Activated CD8-positive, alpha-beta memory T cell treated with anti-CD3 and anti-CD28 coated beads for 36 hours (primary cell): ENCODE results near the gene ANKRD42. TPM values are rescaled to one million over a fixed set of nuclear protein-coding genes. Genes with fewer than 3 reads are reported as not detected.
"Not testable (repeated sequence)": the region's sequence is repeated elsewhere in the genome, so short reads cannot be mapped to it uniquely, and the experiment has no call there.

Source experiments
- CTCF ChIA-PET: fragments of 350-600 bp; sonication (Branson Sonifier 250); formaldehyde crosslinking; loops from one replicate; lab custom pipeline; 2021; ENCODE audit warnings: antibody characterized with exemption; lab: Charles Lee
- POLR2A ChIA-PET: fragments of 350-600 bp; sonication (Branson Sonifier 250); formaldehyde crosslinking; loops from one replicate; lab custom pipeline; 2021; ENCODE audit warnings: antibody characterized with exemption; lab: Charles Lee
- total RNA-seq, 2 experiments: library from RNA; stranded (reverse); gene quantifications; one replicate each; pipeline ENCODE4 v1.2.3, GENCODE V29; 2021

The ANKRD42 gene
- total RNA-seq, 2 experiments from 2014 or later: 8.9 to 9.0 TPM

DNA sequence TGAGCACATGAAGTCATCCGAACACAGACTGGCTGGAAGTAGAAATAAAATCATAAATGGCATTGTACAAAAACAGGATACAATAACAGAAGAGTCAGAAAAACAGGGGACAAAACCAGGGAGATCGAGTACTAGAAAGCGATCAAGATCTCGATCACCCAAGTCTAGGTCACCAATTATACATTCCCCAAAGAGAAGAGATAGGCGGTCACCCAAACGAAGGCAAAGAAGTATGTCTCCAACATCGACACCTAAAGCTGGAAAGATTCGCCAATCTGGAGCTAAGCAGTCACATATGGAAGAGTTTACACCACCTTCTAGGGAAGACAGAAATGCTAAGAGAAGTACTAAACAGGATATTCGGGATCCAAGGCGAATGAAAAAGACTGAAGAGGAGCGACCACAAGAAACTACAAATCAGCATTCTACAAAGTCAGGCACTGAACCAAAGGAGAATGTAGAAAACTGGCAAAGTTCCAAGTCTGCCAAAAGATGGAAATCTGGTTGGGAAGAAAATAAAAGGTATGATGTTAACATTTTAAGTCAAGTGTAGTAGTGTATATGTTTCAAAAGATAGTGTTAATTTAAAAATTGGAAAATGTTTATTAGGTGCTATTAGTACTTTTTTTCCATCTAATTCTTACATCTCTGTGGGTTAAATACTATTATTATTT is 27.2 kb upstream of the ANKRD42 start:
- CTCF ChIA-PET: no interaction called here
- POLR2A ChIA-PET: no interaction called here

DNA sequence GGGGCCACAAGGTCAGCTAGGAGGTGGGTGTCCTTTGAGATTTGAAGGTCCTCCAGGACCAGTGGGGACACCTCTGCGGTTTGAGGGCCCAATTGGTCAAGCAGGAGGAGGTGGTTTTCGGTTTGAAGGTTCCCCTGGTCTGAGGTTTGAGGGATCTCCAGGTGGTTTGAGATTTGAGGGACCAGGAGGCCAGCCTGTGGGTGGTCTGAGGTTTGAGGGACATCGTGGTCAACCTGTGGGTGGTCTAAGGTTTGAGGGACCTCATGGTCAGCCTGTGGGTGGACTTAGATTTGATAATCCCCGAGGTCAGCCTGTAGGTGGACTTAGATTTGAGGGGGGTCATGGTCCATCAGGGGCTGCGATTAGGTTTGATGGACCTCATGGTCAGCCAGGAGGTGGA is 24.8 kb upstream of the ANKRD42 start:
- POLR2A ChIA-PET: no interaction called here
- CTCF ChIA-PET: no interaction called here

DNA sequence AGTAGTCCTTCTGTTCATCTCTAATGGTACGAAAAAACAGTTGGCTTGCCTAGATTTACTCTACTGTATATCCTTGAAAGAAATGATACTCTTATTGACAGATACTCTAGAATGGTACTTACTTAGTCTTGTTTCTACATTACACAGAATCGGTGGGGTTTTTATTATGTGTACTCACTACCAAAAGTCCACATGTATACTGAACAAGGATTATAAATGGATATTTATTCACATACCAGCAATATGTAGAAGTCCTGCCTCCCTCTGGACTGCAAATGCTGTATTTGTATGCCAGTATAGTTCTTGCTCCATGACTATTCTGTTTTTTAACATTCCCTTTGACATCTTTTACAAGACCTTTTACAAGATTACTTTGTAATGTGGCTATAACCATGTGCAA is 22.6 kb upstream of the ANKRD42 start:
- POLR2A ChIA-PET: no interaction called here
- CTCF ChIA-PET: no interaction called here

DNA sequence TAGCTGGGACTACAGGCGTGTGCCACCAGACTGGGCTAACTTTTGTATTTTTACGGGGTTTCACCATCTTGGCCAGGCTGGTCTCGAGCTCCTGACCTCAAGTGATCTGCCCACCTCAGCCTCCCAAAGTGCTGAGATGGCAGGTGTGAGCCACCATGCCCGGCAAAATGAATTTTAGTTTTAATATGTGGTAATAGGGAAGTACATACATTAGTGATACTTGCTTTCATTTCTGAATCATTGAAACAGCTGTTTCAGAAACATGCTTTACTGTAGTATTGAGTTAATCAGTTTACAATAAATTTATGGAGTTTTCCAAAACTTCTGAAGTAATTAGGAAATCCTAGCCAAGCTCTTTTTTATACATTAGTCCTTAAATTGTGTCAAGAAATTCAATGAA is 21.0 kb upstream of the ANKRD42 start:
- ChIA-PET CTCF (interaction anchor here (1.0 kb wide), 2 partner anchors 17 to 245 kb away, joined by 3 to 4 read pairs; no protein-coding TSS in a partner anchor), POLR2A (interaction anchor here (0.7 kb wide), 1 partner anchor 16 kb away, joined by 3 read pairs; the partner anchor contains the start of gene PCF11)

DNA sequence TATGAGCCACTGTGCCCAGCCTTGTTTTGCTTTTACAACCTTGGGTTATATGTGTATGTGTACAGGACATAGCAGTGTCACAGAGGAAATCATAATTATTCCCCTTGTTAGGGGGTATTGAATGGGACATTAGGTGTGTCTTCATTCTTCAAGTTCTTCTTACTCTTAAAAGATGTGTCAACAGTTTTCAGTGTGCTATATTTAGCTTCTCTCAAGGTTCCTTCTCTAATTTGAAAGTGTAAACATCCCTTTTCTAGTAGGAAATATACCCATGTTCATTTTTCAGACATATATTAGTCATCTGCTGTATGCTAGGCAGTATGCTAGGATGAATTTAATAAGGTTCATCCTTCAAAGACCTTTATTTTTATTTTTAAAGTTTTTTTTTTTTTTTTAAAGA is 19.5 kb upstream of the ANKRD42 start:
- CTCF ChIA-PET: no interaction called here
- POLR2A ChIA-PET: interaction anchor here (0.6 to 1.0 kb wide), 4 partner anchors 12 to 272 kb away, joined by 3 to 4 read pairs (median 4); partner anchors contain the start of genes DDIAS and PCF11

DNA sequence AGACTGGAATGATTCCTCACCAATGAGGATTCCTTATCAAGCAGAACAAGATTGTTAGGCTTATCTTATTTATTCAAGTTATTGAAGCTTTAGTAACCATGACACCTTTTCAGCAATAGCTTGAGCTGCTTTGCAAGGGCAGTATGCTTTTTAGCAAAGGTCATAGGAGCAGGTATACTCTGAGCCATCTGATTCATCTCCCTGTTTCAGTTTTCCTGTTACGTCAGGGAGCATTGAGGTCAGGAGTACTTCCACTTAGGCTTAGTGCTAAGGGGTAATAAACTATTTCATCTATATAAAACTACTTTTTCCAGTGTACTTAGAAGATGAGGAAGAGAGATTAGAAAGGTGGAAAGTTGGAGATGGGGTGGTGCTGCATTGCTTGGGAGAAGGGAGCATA is 17.7 kb upstream of the ANKRD42 start:
- CTCF ChIA-PET: no interaction called here
- POLR2A ChIA-PET: no interaction called here

DNA sequence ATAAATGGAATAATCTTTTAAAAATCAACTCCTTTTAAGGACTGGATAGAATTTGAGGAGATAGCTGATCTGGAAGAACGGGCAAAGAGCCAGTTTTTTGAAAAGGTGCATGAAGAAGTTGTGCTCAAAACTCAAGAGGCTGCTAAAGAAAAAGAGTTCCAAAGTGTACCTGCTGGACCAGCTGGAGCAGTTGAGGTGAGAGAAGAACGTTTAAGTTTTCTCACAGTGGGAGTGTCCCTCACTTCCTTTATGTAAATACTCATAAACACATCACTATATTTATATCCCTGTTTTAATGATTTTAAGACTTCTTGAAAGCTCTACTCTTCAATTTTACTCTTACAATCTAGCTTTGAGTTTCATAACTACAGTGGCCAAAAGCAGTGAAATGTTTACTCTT is 11.7 kb upstream of the ANKRD42 start:
- ChIA-PET POLR2A (no interaction called here), CTCF (no interaction called here)

DNA sequence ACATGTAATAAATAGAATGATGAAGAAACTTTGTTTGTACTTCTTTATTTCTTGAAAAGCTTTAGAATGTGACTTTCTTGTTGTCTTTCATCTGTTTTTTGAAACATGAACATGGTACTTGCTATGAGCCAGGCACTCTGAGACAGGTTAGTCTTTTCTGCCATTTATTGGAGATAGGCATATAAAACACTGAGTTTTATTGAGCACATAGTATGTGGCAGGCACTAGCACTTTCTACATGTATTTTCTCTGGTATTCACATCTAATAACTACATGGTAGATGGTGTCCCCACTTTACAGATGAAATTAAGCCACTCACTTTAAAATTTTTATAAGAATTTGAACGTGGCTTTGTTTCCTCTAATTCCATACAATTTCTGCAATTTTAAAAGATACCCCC is 7.7 kb upstream of the ANKRD42 start:
- POLR2A ChIA-PET: interaction anchor here (0.6 to 0.9 kb wide), 2 partner anchors 12 to 16 kb away, joined by 4 read pairs; no protein-coding TSS in a partner anchor
- CTCF ChIA-PET: no interaction called here

DNA sequence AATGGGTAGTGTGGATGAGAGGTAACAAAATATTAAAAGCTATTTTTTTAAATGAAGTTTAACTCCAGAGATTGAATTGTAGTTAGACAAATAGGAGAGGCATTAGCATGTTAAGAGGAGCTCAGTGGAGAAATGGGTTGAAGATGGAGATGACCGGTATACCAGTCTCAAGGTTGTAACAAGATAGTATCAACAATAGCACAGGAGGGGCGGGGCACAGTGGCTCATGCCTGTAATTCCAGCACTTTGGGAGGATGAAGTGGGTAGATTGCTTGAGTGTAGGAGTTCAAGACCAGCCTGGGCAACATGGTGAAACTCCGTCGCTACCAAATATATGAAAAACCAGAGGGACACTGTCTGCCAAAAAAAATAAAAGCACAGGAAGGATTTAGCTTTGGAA is 6.0 kb upstream of the ANKRD42 start:
- CTCF ChIA-PET: interaction anchor here (1.3 kb wide), 1 partner anchor 95 kb away, joined by 3 read pairs; no protein-coding TSS in a partner anchor
- POLR2A ChIA-PET: no interaction called here

DNA sequence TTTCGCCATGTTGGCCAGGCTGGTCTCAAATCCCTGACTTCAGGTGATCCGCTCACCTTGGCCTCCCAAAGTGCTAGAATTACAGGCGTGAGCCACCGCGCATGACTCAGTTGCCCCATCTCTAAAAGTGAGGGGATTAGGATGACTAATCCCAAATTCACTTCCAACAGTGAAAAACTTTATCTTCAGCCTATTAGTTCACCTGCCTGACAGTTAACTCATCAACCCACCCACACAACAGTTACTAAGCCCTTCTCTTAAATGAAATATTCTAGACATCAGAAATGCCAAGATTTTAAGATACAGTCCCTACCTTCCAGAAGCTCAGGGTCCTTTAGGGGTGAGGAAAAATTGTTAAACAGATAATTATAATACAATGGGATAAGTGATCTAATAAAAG is 2.0 kb upstream of the ANKRD42 start:
- ChIA-PET CTCF (no interaction called here), POLR2A (no interaction called here)

DNA sequence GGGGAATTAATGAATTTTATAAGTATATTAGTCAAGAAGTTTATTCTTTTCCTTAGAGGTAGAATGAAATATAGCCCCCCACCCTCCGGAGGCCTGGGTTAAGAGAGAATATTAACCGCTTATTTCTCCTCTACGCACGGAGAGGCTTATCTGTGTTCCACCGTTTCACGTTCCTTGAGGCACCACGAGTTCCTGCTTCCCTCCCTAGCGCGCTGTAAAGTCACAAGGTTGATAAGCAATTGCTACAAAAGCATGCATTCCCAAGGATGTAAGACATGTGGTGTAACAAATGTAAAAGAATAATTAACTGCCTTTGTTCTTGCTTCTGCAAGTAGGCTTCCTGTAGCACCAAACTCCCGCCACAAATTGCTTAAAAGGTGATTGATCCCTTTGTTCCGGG is 1.5 kb upstream of the ANKRD42 start:
- ChIA-PET POLR2A (no interaction called here), CTCF (no interaction called here)

DNA sequence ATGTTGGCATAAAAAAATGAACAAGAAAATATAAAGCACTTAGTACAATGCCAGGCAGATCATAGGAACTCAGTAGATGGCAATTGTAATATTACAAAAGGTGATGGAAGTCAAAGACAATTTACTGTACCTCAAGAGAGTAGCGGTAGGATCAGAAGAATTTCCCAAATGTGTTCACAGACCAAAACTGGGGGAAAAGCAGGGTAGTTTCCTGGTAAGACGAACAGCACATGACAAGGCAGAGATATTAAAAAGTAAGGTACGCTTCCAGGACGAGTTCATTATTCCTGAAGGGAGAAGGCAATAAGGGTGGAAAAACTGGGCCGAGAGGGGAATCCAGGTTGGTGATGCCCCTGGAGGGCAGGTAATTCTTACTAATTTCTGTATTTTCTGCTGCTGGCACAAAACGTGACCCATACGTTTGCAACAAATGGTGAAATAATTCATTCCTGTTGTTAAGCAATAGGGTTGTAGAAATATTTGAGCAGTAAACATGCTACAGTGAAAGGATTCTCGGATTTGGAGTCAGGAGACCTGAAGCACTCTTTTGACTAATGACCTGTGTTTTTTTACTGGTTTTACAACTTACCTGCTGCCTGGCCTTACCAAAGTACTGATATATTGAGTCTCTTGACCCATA is 786 bp upstream of the ANKRD42 start:
- CTCF ChIA-PET: no interaction called here
- POLR2A ChIA-PET: interaction anchor here (1.4 to 2.6 kb wide), 3 partner anchors 36 to 291 kb away, joined by 3 to 11 read pairs (median 5); partner anchors contain the start of genes CCDC90B, DDIAS and PCF11

DNA sequence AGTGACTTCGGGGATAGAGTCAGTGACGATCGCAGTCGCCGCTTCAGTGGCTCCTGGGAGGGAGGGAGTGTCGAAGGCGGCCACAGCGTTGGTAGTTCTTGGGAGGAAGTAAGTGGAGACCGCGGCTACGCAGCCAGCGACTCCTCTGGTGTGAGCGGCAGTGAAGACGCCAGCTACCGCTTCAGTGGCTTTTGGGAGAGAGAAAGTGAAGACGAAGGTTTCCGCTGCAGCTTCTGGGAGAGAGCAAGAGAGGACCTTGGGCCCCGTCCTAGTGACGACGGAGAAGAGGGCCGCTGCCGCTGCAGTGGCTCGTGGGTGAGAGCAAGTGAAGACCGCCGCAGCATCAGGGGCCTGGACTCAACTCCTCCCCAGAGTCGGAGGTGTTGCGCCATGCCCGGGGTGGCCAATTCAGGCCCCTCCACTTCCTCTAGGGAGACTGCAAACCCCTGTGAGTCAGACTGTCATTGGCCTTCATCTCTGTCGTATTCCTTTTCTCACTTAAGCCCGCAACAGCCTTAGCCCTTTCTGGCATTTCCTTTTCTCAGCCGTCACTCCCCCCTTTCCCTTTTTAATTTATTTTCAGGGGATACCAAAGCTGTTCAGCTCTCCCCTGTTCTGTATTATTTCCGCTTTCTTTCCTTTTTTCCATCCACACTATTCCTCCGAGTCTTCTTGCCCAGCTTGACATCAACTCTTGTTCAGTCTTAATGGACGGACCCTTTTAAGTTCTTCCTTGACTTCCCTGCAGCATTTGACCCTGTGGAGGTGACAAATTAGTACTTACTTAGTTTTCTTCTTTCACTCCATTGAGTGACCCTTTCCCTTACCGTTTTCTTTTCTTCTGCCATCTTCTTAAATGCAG is 1.0 kb downstream of the ANKRD42 start:
- CTCF ChIA-PET: no interaction called here
- POLR2A ChIA-PET: interaction anchor here (1.4 to 2.6 kb wide), 3 partner anchors 38 to 293 kb away, joined by 3 to 11 read pairs (median 5); partner anchors contain the start of genes CCDC90B, DDIAS and PCF11

DNA sequence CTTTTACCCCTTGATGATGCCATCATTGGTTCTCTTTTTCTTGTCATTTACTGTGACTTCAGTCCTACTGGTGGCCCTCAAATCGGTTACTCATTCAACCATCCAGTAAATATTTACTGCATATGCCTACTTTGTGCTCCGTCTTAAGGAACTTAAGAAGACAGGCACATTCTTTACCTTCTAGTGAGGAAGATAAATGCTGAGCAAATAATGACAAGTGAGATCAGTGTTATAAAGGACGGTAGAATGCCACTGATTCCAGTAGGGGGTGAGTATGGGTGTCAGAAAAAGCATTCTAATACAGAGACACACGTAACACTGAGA is 1.6 kb downstream of the ANKRD42 start:
- CTCF ChIA-PET: no interaction called here
- POLR2A ChIA-PET: interaction anchor here (2.6 kb wide), 1 partner anchor 39 kb away, joined by 11 read pairs; the partner anchor contains the start of gene PCF11

DNA sequence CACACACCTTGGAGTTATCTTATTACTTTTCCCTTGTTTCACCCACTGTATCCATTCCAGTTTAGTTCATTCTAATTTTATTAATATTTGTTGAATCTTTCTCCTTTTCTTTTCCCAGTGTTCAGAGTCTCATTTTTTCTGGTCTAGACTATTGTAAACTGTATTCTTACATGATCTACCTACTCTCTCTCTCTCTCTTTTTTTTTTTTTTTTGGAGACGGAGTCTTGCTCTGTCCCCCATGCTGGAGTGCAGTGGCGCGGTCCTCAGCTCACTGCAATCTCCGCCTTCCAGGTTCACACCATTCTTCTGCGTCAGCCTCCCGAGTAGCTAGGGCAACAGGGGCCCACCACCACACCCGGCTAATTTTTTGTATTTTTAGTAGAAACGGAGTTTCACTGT is 2.1 kb downstream of the ANKRD42 start:
- ChIA-PET CTCF (interaction anchor here (0.7 kb wide), 1 partner anchor 42 kb away, joined by 4 read pairs; no protein-coding TSS in a partner anchor), POLR2A (interaction anchor here (0.8 kb wide), 1 partner anchor 294 kb away, joined by 3 read pairs; the partner anchor contains the start of gene DDIAS)

DNA sequence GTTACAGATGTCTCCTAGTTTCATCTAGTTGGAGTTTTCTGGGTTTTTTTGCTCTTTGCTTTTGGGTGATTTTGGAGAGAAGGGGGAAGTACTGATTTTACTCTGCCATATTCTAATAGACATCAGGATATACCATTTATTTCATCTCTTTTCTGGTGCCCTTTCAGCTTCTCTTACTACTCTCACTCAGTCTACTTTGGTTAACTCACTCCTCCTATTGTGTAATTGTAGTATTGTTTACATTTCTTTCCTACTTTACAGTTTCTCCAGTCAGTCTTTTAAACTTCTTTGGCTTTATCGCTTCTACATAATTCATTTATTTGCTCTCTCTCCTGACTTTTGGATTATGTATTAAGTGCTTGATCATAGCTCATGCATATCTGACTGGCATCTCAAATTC is 6.5 kb downstream of the ANKRD42 start:
- ChIA-PET POLR2A (no interaction called here), CTCF (interaction anchor here (0.6 to 0.8 kb wide), 2 partner anchors 20 to 304 kb away, joined by 3 read pairs; no protein-coding TSS in a partner anchor)

DNA sequence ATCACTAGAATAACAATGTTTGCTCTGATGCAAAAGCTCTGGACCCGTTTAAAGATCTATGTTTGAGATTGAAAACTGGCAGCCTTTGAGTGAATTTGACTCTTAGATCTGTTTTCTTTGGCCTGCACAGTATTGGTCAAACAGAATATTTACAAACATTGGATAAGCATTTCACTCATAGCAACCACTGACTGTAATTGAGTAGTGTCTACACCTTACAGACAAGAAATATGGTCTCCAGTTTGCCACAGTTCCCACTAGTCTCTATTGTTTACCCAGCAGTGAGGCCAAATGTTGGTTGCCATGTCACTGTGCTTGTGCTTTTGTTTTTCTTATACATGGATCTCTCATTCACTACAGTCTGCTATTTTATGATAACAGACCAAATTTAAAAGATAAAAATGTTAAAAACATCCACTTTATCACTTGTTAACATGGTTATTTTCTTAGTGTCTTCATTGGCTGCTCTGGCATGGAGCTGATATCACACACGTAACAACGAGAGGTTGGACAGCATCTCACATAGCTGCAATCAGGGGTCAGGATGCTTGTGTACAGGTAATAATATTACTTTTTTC is 12.2 kb downstream of the ANKRD42 start:
- POLR2A ChIA-PET: no interaction called here
- CTCF ChIA-PET: no interaction called here

DNA sequence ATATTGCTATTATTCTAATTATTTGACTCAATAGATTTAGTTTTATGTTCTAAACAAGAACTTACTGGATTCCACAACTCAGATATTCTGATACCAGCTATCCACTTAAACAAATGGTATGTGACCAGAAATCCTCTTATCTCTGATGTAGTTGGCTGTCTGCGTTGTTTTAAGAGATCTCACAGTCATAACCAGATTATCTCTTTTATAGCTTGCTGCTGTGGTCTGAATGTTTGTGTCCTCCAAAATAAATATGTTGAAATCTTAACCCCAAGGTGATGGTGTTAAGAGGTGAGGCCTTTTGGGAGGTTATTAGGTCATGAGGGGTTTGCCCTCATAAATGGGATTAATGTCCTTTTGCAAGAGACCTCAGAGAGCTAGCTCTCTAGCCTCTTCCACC is 12.7 kb downstream of the ANKRD42 start:
- CTCF ChIA-PET: no interaction called here
- POLR2A ChIA-PET: no interaction called here

DNA sequence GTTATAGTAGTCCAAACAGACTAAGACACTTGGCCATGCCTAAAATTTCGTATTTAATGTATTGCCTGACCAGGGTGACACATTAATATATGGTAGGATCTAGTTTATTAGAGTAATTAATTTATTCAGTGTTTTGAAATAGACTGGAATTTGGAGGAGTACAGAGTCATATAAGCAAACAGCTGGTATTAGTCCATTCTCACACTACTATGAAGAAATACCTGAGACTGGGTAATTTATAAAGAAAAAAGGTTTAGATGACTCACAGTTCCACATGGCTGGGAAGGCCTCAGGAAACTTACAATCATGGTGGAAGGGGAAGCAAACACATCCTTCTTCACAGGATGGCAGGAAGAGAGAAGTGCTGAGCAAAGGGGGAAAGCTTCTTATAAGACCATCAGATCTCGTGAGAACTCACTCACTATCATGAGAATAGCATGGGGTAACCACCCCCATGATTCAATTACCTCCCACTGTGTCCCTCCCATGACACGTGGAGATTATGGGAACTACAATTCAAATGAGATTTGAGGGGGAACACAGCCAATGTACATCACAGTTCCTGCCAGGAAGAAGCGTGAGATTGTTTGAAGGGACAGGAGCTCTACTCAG is 13.4 kb downstream of the ANKRD42 start:
- CTCF ChIA-PET, POLR2A ChIA-PET: not testable (repeated sequence)
